AML-193 (cell line): ENCODE results near the gene TOMM70.
"Not testable (repeated sequence)": the region's sequence is repeated elsewhere in the genome, so short reads cannot be mapped to it uniquely, and the experiment has no call there.

ENCODE experiments used
- DNase-seq, 2 experiments: peaks; one replicate each; lab custom pipeline; 2025; lab: John Stamatoyannopoulos, UW

The TOMM70 gene

DNA sequence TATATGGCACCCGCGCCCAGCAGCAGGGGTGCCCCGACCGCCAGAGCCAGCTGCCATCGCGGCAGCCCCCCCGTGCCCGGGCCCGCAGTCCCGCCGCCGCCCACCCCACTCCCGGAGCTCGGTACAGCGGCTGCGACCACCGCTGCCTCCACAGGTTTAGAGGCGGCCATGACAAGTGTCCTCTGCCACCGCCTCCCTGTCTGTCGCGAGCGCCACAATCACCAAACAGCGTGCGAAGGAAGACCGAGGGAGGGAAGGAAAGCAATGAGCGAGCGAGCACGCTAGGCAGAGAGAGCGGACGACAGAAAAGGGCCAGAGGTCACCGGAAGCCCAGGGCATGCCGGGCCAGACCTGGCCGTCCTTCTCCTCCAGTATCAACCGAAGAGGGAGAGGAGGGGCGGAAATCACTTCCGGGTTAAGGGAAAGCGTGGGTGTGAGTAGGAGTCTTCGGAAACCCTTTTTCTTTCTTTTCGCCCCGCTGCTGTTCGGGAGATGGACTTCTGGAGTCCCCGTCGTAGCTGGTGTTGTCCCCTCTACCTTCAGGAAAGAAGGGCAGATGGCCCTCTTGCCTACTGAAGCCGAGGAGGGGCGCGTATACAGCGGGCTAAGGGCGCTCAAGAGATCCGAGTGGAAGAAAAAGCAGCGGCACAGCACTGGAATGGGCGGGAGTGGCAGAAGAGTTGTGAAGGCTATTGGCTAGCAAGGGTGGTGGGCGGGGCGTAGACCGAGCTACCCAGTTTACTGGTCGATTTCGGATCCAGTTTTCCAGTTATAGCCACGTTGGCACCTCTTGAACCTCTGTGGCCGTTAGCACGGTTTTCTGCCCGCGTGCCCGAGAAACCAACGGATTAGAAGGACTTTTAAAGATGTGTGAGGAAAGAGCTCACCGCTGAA lies at the start of gene TOMM70, which contains the start of gene LNP1:
TSS of gene TOMM70 (minus strand) at position 310 of the 894 bp plus-strand sequence. CDS start at position 170, 140 bp downstream.
TSS of gene LNP1 (plus strand) at position 760 of the 894 bp plus-strand sequence. CDS start 28,191 bp downstream, outside the sequence.
- DNase-seq, result peak; percentile 99

DNA sequence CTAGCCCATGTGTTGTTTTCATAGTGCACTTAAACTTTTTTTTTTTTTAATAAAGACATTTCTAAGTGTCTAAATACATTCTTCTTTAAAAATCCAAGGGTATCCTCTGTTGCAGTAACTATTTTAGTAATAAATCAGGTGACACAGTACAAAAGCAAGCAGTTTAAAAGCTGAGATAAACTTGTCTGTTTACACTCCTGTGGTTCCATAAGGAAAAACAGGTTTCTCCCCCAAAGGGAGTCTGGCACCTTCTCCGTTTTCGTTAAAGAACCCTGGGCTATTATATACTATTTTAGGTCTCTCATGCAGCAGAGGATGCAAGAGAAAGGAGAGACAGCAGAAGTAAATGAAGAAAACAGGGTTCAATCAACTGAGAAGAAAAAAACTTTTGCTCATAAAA lies 48.3 kb upstream of the TOMM70 start:
- no peak for DNase-seq

DNA sequence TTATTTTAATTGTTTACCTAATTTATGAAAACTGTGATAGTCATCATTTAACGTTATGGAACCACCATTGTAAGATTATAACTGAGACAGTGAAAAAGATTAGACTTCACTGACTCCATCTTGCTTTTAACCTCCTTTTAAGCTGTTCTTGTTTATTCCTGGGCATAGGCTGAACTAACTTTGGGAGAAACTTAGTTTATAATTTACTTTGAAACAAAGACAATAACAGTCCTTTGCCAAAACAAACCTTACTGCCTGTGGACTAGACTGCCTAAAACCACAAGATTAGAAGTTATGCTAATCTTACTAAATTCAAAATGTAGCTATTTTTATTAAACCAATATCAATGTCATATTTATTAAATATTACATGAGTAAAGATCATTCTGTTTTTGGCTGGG lies 47.2 kb upstream of the TOMM70 start:
- no peak for DNase-seq

DNA sequence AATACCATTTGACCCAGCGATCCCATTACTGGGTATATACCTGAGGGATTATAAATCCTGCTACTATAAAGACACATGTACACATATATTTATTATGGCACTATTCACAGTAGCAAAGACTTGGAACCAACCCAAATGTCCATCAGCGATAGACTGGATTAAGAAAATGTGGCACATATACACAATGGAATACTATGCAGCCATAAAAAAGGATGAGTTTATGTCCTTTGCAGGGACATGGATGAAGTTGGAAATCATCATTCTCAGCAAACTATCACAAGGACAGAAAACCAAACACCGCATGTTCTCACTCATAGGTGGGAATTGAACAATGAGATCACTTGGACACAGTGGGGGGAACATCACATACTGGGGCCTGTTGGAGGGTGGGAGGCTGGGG lies 46.2 kb upstream of the TOMM70 start:
- not testable (repeated sequence) for DNase-seq

DNA sequence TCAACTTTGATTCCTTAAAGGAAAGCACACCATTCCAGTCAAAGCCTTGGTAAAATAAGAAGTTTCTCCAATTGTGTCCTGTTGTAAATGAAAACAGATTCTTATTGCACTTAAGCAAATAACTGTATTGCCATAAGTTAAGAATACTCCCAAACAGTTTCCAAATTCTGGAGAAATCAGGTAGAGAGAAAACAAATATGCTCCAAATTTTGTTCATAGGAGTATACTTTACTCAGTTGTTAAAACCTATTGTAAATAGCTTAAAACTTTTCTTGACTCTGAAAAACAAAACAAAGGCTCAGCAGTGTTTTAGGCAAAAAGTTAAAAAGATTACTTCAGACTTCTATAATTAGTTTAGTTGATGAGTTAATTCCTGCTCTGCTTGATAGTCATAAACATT lies 42.8 kb upstream of the TOMM70 start:
- DNase-seq, result no peak

DNA sequence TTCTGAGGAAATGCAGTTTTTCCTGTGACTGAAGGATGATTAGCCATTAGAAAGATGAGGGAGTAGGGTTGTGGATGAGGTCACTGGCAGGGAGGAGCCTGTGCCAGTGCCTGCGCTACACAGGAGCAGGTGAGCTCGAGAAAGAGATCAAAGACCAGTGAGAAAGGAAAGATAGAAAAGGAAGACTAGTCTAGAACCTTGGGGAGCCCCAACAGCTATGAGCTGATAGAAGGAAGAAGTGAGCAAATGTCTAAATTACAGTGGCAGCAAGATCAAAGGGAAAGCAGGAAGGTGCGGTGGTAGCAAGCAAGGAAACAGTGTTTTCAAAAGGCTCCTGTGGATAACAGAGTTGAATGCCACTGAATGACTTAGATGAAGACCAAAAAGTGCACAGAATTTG lies 40.0 kb upstream of the TOMM70 start:
- DNase-seq, result no peak

DNA sequence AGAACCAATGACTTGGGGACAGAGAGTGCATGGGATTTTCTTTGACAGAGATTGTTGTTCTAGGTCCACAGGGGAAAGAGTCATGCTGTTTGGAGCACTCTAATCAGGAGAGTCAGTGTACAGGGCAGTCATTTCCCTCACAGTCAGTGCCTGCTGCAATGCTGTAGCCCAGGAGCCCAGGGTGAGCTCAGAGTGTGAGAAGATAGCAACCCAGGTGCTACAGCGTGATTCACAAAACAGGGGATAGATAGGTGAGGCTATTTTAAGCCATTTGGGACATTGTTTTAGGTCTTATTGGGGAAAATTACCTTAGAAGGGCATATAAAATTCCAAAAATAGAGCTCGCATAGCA lies 37.7 kb upstream of the TOMM70 start:
- DNase-seq, result no peak

DNA sequence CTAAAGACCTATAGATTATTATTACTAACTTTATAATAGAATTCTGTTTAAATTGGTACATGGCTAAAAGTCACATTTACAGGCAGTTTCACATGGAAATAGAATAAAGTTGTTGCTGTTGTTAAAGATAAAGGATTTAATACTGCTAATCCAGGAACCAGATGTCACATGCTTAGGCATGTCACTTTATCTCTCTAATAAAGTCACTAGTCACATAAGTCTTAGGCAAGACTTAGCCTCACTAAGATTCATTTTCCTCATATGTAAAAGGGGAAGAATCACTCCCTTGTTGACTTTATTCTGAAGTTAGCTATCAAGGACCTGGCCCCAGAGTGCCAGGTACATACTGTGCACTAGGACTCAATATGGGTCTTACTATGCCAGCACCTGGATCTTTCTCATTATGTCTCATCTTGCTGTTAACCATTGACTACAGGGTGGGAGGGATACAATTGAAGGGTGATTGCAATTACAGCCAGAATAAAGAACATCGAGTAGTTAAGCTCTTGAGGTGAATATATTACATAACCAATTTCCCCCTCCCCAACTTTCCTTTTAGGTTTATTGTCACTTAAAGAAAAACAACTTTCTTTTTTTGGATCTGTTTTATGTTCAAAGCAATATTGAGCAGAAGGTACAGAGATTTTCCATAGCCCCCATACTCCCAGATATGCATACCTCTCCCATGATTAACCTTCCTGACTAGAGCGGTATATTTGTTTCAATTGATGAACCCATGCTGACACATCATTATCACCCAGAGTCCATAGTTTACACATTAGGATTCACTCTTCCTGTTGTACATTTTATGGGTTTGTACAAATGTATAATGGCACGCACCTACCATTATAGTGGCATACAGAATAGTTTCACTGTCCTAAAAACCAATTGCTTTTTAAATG lies 37.1 kb upstream of the TOMM70 start:
- DNase-seq, result peak; percentile 19 to 21

DNA sequence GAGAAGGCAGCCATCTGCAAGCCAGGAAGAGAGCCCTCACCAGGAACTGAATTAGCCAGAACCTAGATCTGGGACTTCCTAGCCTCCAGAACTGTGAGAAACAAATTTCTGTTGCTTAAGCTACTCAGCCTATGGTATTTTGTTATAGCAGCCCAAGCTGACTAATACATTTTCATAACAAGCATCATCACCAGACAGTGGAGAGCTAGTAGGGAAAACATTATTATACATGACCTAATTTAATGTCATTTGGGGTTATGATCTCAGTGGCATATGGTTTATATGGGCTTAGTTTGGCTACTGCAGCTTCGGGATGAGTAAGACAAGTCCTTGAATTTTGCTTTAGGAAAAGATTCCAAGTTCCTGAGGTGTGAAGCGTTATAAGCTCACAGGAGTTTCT lies 36.1 kb upstream of the TOMM70 start:
- DNase-seq, result no peak

DNA sequence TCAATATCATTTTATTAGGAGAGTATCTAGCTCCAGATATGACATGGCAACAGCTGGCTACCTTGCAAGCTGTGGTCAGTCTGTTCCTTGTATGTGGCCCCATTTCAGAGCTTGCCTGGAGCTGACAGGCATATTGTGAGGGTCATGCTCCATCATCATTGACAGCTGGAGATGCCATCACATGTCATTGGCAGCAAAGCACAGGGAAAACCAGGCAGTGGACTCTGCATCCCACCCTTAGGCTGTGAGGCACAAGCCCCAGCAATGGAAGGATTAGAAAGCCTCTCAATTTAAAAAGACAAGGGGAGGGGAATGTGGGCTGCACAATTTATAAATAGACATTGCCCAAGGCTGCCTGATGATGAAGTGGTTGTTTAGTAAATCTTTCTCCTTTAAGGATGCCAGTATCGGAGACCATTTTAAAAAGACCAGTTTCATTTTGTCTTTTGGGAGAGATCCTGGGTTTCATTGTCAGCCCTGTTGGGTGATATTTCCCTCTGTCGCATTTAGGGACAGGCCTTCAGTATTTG lies 28.4 kb upstream of the TOMM70 start:
- no peak for DNase-seq

DNA sequence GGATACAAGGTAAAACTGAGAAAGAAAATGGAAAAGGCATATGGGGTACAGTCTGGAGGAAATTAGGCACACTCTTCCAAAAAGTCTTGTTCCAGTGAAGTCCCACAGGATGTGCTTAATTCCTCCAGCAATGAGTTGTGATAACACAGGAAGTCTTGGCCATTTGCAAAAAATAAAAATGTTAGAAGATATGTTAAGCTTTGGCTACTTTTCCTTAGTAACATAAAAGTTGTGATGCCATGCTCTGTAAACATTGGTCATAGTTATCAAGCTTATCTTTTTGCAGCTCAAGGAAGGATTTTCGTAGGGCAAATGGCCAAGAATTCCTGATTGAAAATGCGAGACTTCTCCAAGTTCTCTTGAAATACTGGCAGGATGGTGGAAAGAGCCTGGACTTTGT lies 26.8 kb upstream of the TOMM70 start:
- DNase-seq, result no peak

DNA sequence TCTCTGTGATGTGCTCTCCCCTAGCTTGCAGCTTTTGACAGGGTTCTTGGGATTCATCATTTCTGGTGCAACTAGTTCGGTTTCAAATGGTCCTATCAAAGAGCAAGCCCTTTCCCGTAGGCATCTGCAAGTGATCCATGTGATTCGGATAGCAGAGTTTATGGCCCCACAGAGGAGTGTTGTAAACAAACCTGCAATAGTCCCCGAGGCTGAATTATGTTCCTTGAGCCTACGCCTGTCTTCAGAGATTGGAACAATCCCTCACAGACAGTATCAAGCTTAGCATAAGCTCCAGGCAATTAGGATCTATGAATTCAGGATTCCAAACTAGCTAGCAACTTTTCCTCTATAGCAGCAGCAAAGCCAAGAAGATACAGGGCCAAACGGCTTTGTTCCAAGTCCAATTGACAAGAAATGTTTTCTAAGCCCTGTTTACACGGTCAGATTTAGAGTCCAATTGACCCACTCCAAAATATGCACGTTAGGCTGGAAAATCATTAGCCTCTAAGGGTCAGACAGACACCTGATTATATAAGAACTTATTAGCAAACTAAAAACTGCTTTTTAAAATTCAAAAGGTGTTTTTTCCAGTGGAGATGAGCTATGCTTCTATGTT lies 25.3 kb upstream of the TOMM70 start:
- DNase-seq, result no peak

DNA sequence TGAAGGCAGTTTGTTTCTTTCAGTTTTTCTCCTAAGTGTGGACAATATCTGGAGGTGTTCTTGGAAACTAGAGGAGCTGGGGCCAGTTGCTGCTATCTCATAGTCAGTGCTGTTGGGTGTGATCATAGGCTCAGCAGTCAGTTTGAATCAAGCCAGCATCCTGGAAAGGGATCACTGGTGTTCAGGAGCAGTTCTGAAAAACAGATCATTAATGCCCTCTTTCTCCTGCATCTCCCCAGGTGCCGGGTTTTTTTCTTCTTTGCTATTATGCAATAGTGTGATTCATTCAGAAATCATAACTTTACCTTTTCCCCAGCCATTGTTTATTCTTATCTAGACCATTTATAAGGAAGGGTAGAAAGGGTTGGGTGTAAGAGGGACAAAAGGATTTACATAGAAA lies 24.4 kb upstream of the TOMM70 start:
- no peak for DNase-seq

DNA sequence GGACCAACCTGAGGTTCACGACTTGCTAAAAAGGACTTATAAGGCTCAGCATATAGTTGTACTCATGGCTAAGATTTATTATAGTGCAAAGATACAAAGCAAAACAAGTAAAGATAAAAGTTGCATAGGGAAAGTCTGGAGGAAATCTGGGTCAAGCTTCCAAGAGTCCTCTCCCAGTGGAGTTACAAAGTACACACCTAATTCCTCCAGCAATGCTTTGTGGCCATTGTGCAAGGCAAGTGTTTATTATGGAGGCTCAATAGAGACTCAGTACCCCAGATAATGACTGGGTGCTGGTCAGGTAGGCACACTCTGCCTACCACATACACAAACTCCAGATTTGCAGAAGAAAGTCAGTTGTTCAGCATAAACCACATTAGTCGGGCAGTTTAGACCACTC lies 23.4 kb upstream of the TOMM70 start:
- DNase-seq, result no peak

DNA sequence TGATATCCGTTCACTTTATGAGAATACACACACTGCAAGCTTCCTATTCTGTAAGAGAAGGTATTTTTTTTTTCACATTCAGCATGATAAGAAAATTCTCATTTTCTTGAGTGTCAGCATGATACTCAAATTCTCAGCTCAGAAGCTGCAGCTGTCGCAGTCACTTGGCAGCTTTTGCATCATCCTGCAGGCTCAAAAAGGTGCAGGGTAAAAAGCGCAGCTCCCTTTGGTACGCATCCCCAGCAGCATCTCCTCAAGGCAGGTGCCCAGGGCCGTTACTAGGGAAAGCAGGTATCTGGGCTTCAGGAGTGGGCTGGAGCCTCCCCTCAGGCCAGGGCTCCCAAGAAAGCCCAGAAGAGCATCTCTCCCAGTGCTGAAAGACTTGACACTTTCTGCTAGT lies 22.7 kb upstream of the TOMM70 start:
- no peak for DNase-seq

DNA sequence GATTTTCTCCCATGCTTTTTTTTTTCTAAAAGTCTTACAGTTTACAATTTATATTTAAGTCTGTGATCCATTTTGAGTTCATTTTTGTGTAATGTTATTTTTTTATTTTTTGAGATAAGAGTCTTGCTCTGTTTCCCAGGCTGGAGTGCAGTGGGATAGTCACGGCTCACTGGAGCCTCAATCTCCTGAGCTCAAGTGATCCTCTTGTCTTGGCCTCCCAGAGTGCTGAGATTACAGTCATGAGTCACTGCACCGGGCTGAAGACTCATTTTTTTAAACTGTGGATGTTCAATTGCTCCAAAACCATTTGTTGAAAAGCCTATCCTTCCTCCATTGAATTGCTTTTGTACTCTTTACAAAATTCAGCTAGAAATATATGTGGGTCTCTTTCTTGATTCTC lies 20.0 kb upstream of the TOMM70 start:
- no peak for DNase-seq

DNA sequence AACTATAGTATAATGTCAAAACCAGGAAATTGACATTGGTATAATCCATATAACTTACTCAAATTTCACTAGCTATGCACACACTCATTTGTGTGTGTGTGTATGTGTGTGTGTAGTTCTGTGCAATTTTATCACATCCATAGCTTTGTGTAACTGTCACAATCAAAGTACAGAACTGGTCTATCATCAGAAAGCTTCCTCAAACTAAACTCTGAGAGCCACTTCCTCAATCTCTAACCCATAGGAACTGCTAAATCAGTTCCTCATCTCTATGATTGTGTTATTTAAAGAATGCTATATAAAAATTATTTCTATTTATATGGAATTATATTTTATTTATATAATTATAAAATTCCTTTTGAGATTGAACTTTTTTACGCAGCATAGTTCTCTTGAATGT lies 18.5 kb upstream of the TOMM70 start:
- DNase-seq, result peak; percentile 80 to 83

DNA sequence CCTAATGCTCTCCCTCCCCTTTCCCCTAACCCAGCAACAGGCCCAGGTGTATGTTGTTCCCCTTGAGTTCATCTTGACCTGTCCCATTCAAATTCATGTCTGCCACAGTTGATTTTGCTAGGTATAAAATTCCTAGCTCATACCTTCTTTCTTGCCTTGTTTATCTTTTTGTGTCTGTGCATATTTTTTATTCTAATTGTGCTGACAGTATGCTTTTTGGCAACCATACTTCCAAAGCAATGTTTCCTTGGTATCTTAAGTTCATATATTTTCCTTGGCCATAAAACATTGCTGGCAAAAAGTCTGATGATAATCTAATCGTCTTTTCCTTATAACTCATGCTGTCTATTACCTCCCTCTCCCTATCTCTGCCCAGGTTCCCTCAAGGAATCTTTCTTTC lies 16.0 kb upstream of the TOMM70 start:
- no peak for DNase-seq

DNA sequence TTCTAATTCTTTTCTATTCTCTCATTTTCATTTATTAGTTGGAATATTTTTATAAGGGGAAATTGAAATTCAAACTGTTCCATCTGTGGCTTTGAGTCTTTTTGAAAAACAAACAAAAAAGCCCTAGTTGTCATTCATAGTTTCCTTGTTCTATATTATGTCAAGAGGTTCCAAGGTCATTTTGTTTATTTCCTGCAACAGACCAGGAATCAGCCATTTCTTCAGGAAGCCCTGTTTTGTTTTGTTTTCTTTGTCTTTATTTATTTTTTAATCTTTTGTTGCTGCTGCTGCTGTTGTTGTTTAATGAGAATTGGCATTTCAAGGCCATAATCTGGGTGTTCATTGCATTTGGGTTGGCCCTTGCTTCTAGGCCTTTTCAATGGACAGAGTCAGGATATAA lies 15.3 kb upstream of the TOMM70 start:
- DNase-seq, result no peak

DNA sequence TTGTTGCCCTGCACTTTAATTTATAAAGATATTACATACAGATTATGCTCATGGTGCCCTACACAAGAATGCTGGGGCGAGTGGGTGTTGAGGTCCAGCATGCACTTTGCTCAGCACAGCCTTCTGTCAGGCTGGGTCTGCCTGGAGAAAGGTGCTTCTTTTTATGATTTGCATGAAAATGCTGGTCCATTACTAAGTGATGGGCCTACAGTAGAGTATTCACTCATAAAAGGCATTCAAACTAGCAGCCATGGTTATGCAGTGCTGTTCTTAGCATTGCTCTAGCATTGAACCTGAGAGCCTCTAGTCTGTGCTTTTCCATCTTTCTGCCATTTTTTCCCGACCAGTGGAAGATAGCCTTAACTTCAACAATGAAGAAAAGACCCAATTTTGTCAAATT lies 12.7 kb upstream of the TOMM70 start:
- no peak for DNase-seq

DNA sequence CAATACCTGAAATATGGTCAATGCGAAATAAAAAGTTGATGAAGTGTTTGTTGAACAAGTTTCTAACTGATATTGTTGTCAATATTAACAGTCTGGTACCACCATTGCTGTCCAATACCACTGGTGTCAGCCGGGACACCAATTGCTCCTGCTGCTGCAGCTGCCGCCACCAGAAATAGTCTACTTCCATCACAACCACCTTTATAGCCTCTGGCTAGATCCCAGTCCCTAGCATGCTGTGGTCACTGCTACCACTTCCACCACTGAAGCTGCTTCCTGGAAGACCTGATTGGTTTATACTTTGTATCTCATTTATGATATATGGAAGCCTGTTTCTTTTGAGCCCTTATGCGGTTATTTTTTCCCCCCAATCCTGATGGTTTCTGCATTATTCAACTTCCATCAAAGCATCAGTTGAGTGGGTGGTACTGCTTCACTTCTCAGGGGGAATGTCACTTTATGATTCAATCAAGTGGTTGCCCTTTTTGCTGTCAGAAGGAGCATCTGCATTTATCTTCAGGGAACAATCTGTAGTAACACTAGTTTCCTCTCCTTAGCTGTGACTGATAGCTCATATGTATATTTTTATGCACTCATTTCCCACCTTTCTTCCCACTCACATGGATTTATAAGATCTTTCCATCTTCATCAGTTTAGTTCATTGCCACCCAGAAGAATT lies 12.2 kb upstream of the TOMM70 start:
- DNase-seq, result no peak
